ENCODE results near the gene CNTNAP5.

DNA sequence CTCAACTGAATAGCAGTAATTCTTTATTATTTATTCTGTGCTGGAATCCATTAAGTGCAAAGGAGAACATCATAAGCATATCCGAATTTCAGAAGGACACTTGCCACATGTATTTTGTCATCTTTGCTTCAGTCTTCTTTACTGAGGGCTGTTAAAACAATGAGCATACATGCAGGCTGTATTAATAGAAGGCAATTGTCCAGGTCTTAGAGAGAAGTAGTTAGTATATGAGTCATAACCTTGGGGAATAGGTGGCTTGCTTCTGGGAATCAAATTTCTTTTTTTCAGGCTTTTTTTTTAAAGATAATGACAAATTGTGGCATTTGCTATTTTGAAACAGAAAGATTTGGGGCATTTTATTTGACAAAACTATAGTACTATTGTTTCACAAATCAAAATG, 773.5 kb downstream of the CNTNAP5 start:
- TF ChIP-seq, protein P1, sequence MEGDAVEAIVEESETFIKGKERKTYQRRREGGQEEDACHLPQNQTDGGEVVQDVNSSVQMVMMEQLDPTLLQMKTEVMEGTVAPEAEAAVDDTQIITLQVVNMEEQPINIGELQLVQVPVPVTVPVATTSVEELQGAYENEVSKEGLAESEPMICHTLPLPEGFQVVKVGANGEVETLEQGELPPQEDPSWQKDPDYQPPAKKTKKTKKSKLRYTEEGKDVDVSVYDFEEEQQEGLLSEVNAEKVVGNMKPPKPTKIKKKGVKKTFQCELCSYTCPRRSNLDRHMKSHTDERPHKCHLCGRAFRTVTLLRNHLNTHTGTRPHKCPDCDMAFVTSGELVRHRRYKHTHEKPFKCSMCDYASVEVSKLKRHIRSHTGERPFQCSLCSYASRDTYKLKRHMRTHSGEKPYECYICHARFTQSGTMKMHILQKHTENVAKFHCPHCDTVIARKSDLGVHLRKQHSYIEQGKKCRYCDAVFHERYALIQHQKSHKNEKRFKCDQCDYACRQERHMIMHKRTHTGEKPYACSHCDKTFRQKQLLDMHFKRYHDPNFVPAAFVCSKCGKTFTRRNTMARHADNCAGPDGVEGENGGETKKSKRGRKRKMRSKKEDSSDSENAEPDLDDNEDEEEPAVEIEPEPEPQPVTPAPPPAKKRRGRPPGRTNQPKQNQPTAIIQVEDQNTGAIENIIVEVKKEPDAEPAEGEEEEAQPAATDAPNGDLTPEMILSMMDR (IDR thresholded peaks at IDR 0.05) = no peak
- TF ChIP-seq TCF7L2 (IDR thresholded peaks at IDR 0.05; ENCODE audit: low read depth, low read length) = no peak
- TF ChIP-seq, protein P2, sequence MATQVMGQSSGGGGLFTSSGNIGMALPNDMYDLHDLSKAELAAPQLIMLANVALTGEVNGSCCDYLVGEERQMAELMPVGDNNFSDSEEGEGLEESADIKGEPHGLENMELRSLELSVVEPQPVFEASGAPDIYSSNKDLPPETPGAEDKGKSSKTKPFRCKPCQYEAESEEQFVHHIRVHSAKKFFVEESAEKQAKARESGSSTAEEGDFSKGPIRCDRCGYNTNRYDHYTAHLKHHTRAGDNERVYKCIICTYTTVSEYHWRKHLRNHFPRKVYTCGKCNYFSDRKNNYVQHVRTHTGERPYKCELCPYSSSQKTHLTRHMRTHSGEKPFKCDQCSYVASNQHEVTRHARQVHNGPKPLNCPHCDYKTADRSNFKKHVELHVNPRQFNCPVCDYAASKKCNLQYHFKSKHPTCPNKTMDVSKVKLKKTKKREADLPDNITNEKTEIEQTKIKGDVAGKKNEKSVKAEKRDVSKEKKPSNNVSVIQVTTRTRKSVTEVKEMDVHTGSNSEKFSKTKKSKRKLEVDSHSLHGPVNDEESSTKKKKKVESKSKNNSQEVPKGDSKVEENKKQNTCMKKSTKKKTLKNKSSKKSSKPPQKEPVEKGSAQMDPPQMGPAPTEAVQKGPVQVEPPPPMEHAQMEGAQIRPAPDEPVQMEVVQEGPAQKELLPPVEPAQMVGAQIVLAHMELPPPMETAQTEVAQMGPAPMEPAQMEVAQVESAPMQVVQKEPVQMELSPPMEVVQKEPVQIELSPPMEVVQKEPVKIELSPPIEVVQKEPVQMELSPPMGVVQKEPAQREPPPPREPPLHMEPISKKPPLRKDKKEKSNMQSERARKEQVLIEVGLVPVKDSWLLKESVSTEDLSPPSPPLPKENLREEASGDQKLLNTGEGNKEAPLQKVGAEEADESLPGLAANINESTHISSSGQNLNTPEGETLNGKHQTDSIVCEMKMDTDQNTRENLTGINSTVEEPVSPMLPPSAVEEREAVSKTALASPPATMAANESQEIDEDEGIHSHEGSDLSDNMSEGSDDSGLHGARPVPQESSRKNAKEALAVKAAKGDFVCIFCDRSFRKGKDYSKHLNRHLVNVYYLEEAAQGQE (IDR thresholded peaks at IDR 0.05; ENCODE audit: insufficient read depth in 1 of 2, low read depth in 2 of 2, low read length in 1 of 2) = no peak
- no peak for TF ChIP-seq POLR2AphosphoS5 (IDR thresholded peaks at IDR 0.05; ENCODE audit: low read depth, low read length)
